NCI-H2029 treated with DMSO at 0.1 percent for 48 hours (cell line): ENCODE results near the gene SPDYE16.
"Not testable (repeated sequence)": the region's sequence is repeated elsewhere in the genome, so short reads cannot be mapped to it uniquely, and the experiment has no call there.

Experiments used
- DNase-seq: peaks from one replicate; lab custom pipeline; 2025; lab: John Stamatoyannopoulos, UW

SPDYE16 gene

DNA sequence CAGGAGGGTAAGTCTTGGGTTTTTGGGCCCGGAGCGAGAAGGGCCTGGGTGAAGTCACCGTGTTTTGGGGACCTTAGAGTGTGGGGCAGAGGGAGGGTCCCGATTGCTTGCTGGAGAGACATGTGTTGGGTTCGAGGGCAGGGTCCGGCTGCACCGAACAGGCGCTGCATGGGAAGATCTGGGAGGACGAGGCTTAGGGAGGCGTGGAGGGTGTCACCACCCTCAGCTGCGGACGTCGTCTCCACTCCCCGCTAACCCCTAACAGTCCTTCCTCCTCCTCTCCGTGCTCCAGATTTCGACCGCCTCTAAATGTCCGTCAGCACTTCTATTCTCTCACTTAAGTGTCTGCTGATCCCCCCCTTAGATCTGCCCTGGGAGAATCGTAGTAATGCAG, 6.8 kb upstream of the SPDYE16 start:
- not testable (repeated sequence) for DNase-seq

DNA sequence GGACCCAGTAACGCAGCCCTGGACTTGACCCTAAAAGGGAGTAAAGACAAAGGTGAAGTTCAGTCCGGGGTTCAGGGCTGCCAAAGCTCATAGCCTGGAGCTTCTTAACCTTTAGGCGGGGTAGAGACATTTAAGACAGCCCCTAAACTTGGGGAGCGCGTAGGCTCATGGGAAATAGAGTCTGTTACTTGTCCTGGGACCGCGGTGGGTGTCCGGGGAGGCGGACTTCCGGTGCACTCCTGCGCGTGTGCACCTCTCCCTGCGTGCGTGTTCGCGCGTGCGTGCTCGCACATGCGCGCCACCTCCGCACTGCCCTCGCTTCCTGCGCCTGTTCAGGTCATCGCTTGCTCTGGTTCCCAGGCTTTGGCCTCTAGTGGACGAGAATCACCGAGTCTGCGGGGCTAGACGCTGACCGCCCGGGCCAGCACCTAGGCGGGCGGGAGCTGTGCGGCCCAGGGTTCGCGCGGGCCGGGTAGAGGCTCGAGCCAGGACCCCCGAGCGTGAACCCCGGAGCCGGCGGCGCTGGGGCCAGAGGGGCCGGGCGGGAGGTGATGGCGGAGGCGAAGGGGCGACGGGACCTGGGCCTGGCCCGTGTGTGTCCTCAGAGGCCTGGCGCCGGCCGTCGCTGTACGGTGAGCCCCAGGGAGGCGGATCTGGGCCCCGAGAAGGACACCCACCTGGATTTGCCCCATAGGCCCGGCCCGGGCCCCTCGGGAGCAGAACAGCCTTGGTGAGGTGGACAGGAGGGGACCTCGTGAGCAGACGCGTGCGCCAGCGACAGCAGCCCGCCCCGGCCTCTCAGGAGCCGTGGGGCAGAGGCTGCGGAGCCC, 6.1 kb upstream of the SPDYE16 start:
- DNase-seq, result peak; percentile 50

GRCh38 chr7:76531643-76532042, 11.5 kb downstream of the SPDYE16 start:
- not testable (repeated sequence) for DNase-seq

DNA sequence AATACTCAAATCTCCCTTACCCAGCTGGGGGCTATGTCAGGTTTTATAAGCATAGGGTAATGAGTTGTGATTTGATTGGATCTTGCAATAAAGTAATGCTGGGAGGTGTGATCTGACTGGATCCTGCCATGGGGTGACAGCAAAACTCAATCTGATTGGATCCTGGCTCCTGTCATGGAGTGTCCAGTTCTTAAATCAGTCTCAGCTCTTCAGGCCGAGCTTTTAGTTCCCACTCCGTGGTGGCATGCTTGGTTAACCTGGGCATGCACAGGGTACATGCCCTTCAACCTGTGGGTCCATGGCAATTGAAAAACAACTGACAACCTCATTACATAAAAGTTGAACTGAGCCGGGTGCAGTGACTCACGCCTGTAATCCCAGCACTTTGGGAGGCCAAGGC, 16.9 kb downstream of the SPDYE16 start:
- not testable (repeated sequence) for DNase-seq

GRCh38 chr7:76516932-76517331, 26.2 kb downstream of the SPDYE16 start:
- DNase-seq, result not testable (repeated sequence)

DNA sequence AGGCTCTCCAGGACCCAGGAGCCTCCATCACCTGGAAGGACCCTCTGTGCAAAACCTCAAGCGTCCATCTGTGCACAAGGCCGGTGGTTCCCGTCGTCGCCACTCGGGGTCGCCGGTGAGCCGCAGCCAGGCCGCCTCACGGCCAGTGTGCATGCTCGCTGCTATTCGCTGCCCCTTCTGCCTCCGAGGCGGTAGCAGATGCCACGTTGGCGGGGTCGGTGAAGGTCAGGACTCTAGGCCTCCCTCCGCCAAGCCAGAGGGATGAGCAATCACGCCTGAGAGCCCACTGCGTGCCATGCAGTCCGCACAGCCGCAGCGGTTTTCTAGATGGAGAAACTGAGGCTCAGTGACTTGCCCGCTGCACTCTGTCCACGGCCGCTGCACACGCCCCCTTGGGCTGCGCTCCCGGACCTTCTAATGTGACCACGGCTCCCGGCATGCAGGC, 27.1 kb downstream of the SPDYE16 start:
- DNase-seq, result peak; percentile 1

DNA sequence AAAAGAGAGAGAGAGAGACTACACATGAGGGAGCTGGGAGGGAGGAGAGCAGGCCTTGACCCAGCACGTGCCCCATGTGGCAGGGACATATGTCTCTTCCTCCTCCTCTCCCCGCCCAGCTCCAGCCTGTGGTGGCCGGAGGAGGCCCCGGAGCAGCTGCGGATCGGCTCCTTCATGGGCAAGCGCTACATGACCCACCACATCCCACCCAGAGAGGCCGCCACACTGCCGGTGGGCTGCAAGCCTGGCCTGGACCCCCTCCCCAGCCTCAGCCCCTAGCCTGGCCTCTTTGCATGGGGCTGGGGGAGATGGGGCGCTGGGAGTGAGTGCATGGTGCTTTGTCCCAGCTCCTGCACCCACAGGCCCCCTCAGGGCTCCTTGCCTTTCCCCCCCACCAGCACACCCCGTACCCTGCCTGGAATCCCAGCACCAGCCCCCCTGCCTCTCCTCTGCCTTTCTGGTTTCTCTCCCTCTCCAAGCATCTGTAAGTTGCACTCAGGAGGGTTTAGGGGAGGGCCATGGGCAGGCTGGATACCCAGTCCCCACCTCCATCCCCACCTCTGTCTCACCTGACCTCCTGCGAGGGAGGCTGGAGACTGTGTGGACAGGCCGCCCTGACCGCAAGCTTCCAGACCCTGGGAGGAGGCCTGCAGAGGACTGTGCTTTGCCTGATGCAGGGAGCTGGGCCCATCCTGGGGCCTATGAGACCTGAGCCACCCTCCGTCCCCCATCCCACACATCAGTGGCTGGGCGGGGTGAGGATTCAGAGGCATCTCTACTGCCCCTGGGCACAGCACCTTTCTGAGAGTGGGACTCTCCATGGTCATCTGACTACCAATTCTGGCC, 27.9 kb downstream of the SPDYE16 start:
- no peak for DNase-seq

DNA sequence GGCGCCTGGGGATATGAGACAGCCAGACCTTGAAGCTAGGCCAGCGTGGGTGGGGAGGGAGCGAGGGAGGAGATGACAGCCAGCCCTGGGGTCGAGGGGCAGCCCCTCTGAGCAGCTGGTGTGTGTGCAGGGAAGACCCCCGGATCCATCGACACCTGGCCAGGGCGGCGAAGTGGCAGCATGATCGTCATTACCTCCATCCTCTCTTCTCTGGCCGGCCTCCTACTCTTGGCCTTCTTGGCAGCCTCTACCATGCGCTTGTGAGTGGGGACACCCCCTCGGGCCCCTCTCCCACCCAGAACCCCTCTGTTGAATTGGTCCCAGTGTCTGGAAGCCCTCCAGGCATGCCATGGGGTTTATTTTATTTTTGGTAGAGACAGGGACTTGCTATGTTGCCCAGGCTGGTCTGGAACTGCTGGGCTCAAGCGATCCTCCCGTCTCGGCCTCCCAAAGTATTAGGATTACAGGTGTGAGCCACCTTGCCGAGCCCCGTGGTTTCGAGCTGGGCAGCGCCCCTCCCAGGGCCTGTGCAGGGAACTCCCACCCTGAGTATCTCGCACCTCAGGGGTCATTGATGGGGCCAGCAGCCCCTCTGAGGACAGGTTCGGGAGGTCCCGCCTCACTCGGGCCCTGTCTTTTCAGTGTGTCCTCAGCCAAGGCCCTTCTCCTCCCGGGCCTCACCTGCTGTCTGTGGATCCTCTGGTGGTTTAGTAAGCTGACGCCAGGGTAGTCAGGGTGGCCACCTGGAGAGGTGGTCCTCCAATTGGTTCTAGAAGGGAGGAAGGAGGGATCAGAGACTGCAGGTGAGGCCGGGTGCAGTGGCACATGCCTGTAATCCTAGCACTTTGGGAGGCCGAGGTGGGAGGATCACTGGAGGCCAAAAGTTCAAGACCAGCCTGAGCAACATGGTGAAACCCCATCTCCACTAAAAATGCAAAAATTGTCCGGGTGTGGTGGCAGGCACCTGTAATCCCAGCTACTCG, 29.0 kb downstream of the SPDYE16 start:
- DNase-seq, result no peak

DNA sequence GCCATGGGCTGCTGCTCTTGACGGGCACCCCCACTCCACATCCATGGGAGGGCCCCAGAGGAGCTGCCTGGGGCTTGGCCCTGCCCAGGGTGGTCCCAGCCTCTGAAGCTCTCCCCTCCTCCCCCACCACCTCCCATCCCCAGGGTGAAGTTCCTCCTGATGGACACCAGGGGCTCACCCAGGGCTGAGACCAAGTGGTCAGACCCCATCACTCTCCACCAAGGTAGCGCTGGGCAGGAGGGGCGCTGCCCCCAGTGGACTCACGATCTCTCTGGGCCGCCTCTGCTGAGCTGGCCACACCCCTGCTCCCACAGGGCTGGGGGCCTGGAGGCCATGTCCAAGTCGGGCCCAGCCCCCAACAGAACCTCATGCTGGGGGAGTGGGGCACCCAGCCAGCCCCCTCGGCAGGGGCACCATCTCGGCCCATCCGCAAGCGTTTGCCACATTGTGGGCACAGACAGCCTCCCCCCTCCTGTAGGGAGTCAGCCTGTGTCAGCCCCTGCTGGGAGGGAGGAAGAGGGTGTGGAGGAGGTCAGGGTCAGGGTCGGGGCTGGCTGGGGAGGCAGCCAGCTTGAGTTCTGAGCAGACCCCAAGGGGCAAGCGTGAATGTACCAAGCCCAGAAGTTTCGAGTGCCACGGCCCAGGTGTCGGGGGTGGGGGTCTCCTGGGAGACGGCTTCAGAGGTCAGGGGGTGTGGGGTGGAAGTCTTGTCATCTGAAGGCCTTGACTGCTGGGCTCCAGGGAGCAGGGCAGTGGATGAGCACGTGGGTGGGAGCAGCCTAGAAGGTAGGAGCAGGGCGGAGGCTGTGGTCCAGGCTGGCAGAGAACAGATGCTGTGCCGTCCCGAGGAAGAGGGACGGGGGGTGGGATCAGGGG, 29.9 kb downstream of the SPDYE16 start:
- DNase-seq, result no peak

DNA sequence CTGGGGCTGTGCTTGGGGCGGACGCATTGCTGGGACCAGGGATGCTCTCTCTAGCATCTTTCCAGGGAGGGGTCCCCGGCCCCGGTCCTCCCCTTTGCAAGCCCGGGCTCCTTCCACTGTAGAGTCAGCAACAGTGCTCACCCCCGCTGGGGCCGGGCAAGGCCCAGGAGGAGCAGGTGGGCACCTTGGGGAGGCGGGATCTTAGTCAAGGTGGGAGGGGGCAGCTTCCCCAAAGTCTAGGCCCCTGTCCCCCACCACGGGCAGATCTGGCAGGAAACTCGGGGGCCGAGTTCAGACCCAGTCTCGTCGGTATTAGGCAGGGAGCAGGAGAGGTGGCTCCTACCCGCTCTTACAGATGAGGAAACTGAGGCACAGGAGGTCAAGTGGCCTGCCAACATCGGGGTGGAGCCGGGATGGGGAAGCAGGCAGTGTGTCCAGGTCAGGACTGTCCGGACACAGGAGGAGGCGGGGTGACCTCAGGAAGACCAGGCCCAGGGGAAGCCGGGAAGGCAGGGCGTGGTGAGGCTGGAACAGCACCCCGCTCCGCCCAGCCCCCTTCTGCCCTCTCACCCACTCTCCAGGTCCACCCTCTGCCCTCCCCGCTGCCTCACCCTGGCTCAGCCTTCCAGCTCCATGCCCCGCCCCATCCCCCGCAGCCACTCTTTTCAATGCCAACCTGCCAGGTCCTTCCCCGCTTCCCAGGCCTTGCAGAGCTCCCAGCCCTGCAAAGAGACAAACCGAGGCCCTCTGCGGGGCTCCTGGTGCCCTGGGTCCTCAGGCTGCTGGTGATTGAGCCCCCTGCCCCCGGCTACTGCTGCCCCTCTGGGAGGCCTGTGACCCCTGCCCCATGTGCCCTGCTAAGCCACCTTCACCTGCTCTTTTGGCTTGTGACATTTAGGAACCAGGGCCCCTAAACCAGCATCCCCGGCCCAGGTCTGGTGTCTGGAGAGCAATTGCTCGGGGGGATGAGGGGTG, 30.9 kb downstream of the SPDYE16 start:
- not testable (repeated sequence) for DNase-seq

DNA sequence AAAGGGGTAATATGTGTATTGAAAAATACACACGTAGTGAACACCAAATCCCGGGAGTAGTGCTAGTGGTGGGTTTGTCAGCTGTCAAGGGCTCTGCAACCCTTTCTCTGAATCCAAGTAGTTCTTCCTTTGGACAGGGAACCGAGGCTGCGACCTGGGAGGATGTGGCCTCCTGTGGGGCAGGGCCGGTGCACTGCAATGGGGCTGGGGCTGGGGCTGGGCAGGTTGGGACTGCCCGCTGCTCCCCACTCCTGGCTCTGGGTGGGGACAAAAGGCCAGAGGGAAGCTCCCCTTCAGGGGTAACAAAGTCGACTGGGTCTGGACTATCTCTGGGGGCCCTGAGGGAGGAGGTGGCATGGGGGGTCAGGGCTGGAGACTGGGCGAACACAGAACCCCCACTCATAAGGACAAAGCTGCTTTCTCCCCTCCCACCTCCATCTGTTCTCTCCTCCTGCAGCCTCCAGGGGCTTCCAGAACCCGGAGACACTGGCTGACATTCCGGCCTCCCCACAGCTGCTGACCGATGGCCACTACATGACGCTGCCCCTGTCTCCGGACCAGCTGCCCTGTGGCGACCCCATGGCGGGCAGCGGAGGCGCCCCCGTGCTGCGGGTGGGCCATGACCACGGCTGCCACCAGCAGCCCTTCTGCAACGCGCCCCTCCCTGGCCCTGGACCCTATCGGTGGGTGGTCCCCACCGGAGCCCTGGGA, 31.7 kb downstream of the SPDYE16 start:
- DNase-seq, result not testable (repeated sequence)

DNA sequence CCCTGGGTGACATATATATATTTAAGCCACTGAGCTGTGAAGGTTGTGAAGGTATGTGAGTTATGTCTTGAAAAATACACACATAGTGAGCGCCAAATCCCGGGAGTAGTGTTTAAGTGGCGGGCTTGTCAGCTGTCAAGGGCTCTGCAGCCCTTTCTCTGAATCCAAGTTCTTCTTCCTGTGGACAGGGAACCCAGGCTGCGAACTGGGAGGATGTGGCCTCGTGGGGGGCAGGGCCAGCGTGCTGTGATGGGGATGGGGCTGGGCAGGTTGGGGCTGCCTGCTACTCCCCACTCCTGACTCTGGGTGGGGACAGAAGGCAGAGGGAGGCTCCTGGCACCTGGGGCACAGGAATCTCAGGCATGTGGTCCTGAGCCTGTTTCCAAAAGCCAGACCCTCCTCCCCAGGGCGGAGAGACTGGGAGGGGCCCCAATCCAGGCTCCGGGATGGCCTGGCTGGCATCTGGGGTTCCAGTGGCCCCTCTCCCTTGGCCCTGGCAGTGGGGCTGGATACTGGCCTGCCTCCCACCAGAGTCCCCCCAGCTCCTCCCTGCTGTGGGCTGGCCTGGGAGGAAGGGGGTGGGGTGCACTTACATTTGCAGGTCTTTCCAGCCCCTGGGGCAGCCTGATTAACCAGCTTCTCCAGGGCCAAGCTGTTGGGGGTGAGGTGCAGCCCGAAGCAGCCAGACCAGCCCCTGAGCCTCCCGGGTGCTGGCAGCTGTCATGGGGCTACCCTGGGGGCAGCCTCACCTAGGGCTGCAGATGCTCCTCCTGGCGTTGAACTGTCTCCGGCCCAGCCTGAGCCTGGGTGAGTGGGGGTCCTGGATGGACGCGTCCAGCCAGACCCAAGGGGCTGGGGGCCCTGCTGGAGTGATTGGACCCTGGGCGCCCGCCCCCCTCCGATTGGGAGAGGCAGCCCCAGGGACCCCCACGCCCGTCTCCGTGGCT, 32.9 kb downstream of the SPDYE16 start, which contains the start of gene UPK3B:
Gene UPK3B, plus strand, starts transcription at position 622 of the 947 bp plus-strand sequence. Its CDS starts 101 bp downstream, at position 723.
- no peak for DNase-seq

DNA sequence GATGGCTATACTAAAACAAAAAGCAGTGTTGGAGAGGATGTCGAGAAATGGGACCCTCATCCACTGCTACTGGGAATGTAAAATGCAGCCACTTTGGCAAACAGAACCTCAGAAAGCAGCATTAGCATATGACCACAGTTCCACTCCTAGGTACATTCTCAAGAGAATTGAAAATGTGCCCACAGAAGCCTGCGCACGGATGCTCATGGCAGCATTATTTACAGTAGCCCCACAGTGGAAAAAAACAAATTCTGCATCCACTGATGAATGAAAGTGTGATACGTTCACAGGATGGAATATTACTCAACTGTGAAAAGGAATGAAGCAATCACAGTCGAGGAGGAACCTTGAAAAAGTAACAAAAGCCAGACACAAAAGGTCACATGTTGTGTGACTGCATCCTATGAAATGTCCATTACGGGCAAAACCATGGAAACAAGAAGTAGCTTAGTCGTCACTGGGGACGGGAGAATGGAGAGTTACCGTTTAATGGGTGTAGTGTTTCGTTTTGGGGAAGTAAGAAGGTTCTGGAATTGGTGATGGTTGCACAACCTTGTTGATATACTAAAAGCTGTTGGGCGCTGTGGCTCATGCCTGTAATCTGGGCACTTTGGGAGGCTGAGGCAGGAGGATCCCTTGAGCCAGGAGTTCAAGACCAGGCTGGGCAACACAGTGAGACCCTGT, 35.2 kb downstream of the SPDYE16 start:
- DNase-seq, result no peak

DNA sequence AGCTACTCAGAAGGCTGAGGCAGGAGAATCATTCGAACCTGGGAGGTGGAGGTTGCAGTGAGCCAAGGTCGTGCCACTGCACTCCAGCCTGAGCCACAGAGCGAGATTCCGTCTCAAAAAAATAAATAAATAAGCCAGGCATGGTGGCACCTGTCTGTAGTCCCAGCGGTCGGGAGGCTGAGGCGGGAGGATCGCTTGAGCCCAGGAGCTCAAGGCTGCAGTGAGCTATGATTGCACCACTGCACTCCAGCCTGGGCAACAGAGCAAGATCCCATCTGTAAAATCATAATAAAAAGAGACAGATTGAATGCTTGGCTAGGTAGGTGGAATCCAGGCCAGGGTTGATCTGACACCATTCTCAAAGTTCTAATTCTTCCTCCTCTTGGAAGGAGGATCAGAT, 36.5 kb downstream of the SPDYE16 start:
- DNase-seq, result not testable (repeated sequence)

DNA sequence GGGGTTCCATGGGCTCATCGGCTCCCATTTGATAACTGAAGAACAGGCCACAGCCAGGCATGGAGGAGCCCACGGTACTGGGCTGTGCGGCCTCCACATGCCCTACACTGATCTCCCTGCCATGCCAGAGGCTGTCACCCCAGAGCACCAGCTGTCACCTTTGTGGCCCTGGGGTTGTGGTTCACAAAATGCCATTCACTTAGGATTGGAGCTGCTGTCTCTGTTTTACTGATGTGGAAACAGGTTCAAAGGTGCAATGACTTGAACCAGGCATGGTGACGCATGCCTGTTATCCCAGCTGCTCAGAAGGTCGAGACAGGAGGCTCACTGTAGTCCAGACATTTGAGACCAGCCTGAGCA, 37.0 kb downstream of the SPDYE16 start:
- no peak for DNase-seq

DNA sequence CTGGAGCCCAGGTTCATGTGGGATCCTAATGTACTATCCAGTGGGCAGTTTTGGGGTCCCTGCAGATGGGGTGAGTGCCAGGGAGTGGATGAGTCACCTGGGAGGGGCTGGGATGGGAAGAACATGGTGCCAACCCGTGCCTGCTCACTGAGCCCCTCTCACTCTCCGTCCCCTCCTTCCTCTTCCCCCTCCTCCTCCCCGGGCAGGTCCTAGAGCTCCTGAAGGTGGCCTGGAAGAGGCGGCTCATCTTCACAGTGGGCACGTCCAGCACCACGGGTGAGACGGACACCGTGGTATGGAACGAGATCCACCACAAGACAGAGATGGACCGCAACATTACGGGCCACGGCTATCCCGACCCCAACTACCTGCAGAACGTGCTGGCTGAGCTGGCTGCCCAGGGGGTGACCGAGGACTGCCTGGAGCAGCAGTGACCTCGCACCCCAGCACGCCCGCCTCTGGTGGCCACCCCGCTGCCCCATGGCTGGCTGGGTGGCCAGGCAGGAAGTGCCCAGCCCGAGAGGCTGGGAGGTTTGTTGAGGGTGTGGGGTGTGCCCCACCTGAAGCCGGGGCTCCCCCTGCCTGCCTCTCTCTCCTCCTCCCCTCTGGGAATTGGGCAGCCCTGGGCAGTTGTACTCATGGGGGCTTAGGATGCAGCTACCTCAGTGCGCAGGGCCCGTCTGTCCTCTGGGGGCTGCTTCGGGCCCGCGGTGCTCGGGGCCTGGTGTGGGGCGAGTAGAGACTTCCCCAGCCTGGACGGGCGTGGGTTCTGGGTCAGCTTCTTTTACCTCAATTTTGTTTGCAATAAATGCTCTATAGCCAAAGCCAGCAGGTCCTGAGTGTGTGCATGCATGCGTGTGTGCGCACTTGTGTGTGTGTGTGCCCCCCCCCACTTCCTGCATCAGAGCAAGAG, 37.7 kb downstream of the SPDYE16 start:
- no peak for DNase-seq
